A549 (cell line): Measurements from ENCODE around the gene BFSP2. TPM values are rescaled to one million over a fixed set of nuclear protein-coding genes. Genes with fewer than 3 reads are reported as not detected.

ENCODE experiments used
- ATAC-seq, 2 experiments: fragments of 200-7000 bp in 1 of 2; fragments of >200 bp in 1 of 2; cut with Nextera tagmentation in 1 of 2; cut with Tn5 transposase in 1 of 2; 3 replicates each; pipeline versions ENCODE4 v1.8.0 to v1.9.1; 2018 to 2020; ENCODE audit warnings: mild to moderate bottlenecking in 1 of 2, moderate library complexity in 1 of 2
- CTCF ChIA-PET: fragments of 300-600 bp; sonication (Branson Sonifier 250); formaldehyde crosslinking; extraction: SDS; loops from one replicate; lab custom pipeline; 2021; ENCODE audit warnings: antibody characterized with exemption, inconsistent platforms; lab: Yijun Ruan, JAX
- POLR2A ChIA-PET: fragments of 350-600 bp; formaldehyde crosslinking; extraction: SDS; loops from one replicate; lab custom pipeline; 2021; ENCODE audit warnings: antibody characterized with exemption, inconsistent platforms; lab: Yijun Ruan, JAX
- DNase-seq, 2 experiments: peaks; one replicate each; pipeline versions ENCODE4 v3.0.0 to v3.0.0-alpha.2; 2011 to 2016; ENCODE audit warnings: low read depth in 1 of 2, low spot score in 1 of 2
- FAIRE-seq: peaks from 2 replicates; lab custom pipeline; 2011; peaks lifted over from hg19 to GRCh38; lab: Jason Lieb, UNC
- H3K27ac ChIP-seq, 2 experiments: fragments of >200 bp; sonication (Bioruptor Twin); formaldehyde crosslinking; 3 replicates each; pipeline ENCODE4 v1.5.1; 2016 to 2017
- H3K4me1 ChIP-seq: fragments of >200 bp; sonication (Bioruptor Twin); formaldehyde crosslinking; 3 replicates; pipeline ENCODE4 v1.6.1; 2016
- H3K4me2 ChIP-seq: fragments of >200 bp; sonication (Bioruptor Twin); formaldehyde crosslinking; 3 replicates; pipeline ENCODE4 v1.6.1; 2016
- H3K4me3 ChIP-seq: fragments of >200 bp; sonication (Bioruptor Twin); formaldehyde crosslinking; 3 replicates; pipeline ENCODE4 v1.5.1; 2016
- H3K9me3 ChIP-seq: fragments of >200 bp; sonication (Bioruptor Twin); formaldehyde crosslinking; 3 replicates; pipeline ENCODE4 v1.6.1; 2016
- CEBPB ChIP-seq, 2 experiments: fragments of >200 bp in 1 of 2; sonication (Bioruptor Twin) in 1 of 2; formaldehyde crosslinking in 1 of 2; IDR thresholded peaks; 2 replicates each; pipeline ENCODE4 v1.6.1; 2012 to 2016
- EHF ChIP-seq: fragments of 250-450 bp; sonication (Bioruptor Pico); IDR thresholded peaks from 2 replicates; pipeline ENCODE4 v1.5.0; 2020; ENCODE audit warnings: mild to moderate bottlenecking
- FOSB ChIP-seq: fragments of 250-450 bp; sonication (Bioruptor Pico); IDR thresholded peaks from 2 replicates; pipeline ENCODE4 v1.5.0; 2020; ENCODE audit warnings: mild to moderate bottlenecking, moderate library complexity
- GATA3 ChIP-seq: IDR thresholded peaks from 2 replicates; pipeline ENCODE4 v1.6.1; 2012; ENCODE audit warnings: borderline replicate concordance
- HOXA7 ChIP-seq: fragments of 250-450 bp; sonication (Bioruptor Pico); IDR thresholded peaks from 2 replicates; pipeline ENCODE4 v1.5.0; 2020; ENCODE audit warnings: mild to moderate bottlenecking, moderate library complexity
- HOXB13 ChIP-seq: fragments of 250-450 bp; sonication (Bioruptor Pico); IDR thresholded peaks from 2 replicates; pipeline ENCODE4 v1.5.0; 2020; ENCODE audit warnings: low read depth, mild to moderate bottlenecking, moderate library complexity
- HOXB5 ChIP-seq: fragments of 250-450 bp; sonication (Bioruptor Pico); IDR thresholded peaks from 2 replicates; pipeline ENCODE4 v1.5.0; 2020; ENCODE audit warnings: mild to moderate bottlenecking, moderate library complexity
- JUNB ChIP-seq: fragments of >200 bp; sonication (Bioruptor Twin); formaldehyde crosslinking; IDR thresholded peaks from 2 replicates; pipeline ENCODE4 v1.6.1; 2016
- KDM1A ChIP-seq: fragments of 200-600 bp; sonication (generic); IDR thresholded peaks from 2 replicates; pipeline ENCODE4 v1.6.1; 2016; ENCODE audit warnings: low read depth, mild to moderate bottlenecking
- MAFK ChIP-seq: fragments of 450-650 bp; IDR thresholded peaks from 2 replicates; pipeline ENCODE4 v1.6.1; 2014; ENCODE audit not compliant: partially characterized antibody
- MYC ChIP-seq: IDR thresholded peaks from 2 replicates; pipeline ENCODE4 v1.6.1; 2012; ENCODE audit warnings: mild to moderate bottlenecking, inconsistent platforms, low read length, improper control_type of control experiment, borderline replicate concordance
- POLR2A ChIP-seq: IDR thresholded peaks from 2 replicates; pipeline ENCODE4 v1.6.1; 2012; ENCODE audit warnings: mild to moderate bottlenecking, low read length
- RAD21 ChIP-seq, 2 experiments: fragments of >200 bp in 1 of 2; sonication (Bioruptor Twin) in 1 of 2; formaldehyde crosslinking in 1 of 2; IDR thresholded peaks in 1 of 2; conservative IDR thresholded peaks in 1 of 2; 2 replicates in 1 of 2; 3 replicates in 1 of 2; pipeline ENCODE4 v1.6.1; 2012 to 2018; ENCODE audit warnings: inconsistent platforms in 1 of 2
- RARB ChIP-seq: fragments of 250-450 bp; sonication (Bioruptor Pico); IDR thresholded peaks from 2 replicates; pipeline ENCODE4 v1.8.0; 2021; ENCODE audit warnings: mild to moderate bottlenecking, moderate library complexity
- RFX5 ChIP-seq: fragments of 450-650 bp; IDR thresholded peaks from 2 replicates; pipeline ENCODE4 v1.7.1; 2014; ENCODE audit warnings: antibody characterized with exemption, mild to moderate bottlenecking, moderate library complexity
- SMC3 ChIP-seq: fragments of >200 bp; sonication (Bioruptor Twin); formaldehyde crosslinking; IDR thresholded peaks from 3 replicates; pipeline ENCODE4 v1.6.1; 2018; ENCODE audit warnings: inconsistent platforms
- ZFP36 ChIP-seq: fragments of 450-650 bp; IDR thresholded peaks from 2 replicates; pipeline ENCODE4 v1.6.1; 2014; ENCODE audit warnings: borderline replicate concordance; ENCODE audit not compliant: partially characterized antibody
- WGBS: methylation state at CpG from one replicate; pipeline ENCODE4 v1.1.6; 2017; ENCODE audit errors: missing lambda C conversion rate; 5-methylcytosine and 5-hydroxymethylcytosine counted together
- polyA plus RNA-seq, 4 experiments: library from polyadenylated mRNA; depleted of rRNA in 3 of 4; stranded (reverse); fragments of >200 nt; fragmentation: RNase III in 1 of 4; extraction: RNeasy Plus Mini Kit Qiagen cat#74134 plus additional on column Dnase treatment in 1 of 4; gene quantifications; 2 replicates in 3 of 4; 3 replicates in 1 of 4; pipeline ENCODE4 v1.2.3, GENCODE V29; 2011 to 2017
- TF ChIP-seq, protein P1 (sequence below): IDR thresholded peaks from 2 replicates; pipeline ENCODE4 v1.6.1; 2012; ENCODE audit warnings: low read depth, borderline replicate concordance
- TF ChIP-seq, protein P2 (sequence below): fragments of 150-350 bp; IDR thresholded peaks from 2 replicates; pipeline ENCODE4 v1.6.1; 2014; ENCODE audit warnings: low read depth, mild to moderate bottlenecking, low read length
- TF ChIP-seq, protein P3 (sequence below): fragments of 250-450 bp; sonication (Bioruptor Pico); IDR thresholded peaks from 2 replicates; pipeline ENCODE4 v1.5.0; 2020; ENCODE audit warnings: low read depth, mild to moderate bottlenecking, moderate library complexity
- TF ChIP-seq, protein P4 (sequence below): fragments of >200 bp; sonication (Bioruptor Twin); formaldehyde crosslinking; IDR thresholded peaks from 3 replicates; pipeline ENCODE4 v1.5.1; 2016
- TF ChIP-seq, protein P5 (sequence below): fragments of >200 bp; sonication (Bioruptor Twin); formaldehyde crosslinking; IDR thresholded peaks from 2 replicates; pipeline ENCODE4 v1.6.1; 2016

The BFSP2 gene
- polyA plus RNA-seq, 2 of the 4 experiments (the other 2 are of a cell fraction): 0.18 TPM; not detected in 1

DNA sequence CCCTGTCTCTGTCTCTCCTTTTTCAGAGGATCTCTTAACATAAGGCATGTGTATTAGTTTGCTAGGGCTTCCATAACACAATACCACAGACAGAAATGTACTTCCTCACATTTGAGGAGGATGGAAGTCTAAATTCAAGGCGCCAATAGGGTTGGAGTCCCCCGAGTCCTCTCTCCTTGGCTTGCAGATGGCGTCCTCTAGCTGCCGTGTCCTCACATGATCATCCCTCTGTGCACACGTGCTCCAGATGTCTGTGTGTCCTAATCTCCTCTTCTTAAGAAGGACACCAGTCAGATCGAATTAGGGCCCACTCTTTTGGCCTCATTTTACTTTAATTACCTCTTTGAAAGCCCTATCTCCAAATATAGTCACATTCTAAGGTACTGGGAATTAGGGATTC, 23.0 kb upstream of the BFSP2 start:
- 17% methylated on average over 6 of the region's 6 CpGs for WGBS
- CTCF ChIA-PET: interaction anchor here (1.0 to 2.1 kb wide), 5 partner anchors 9 to 646 kb away, joined by 3 to 9 read pairs (median 5); no protein-coding TSS in a partner anchor
- TF ChIP-seq POLR2A: no peak
- TF ChIP-seq, protein P1, sequence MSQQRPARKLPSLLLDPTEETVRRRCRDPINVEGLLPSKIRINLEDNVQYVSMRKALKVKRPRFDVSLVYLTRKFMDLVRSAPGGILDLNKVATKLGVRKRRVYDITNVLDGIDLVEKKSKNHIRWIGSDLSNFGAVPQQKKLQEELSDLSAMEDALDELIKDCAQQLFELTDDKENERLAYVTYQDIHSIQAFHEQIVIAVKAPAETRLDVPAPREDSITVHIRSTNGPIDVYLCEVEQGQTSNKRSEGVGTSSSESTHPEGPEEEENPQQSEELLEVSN: no peak
- TF ChIP-seq MYC: no peak
- TF ChIP-seq, protein P2, sequence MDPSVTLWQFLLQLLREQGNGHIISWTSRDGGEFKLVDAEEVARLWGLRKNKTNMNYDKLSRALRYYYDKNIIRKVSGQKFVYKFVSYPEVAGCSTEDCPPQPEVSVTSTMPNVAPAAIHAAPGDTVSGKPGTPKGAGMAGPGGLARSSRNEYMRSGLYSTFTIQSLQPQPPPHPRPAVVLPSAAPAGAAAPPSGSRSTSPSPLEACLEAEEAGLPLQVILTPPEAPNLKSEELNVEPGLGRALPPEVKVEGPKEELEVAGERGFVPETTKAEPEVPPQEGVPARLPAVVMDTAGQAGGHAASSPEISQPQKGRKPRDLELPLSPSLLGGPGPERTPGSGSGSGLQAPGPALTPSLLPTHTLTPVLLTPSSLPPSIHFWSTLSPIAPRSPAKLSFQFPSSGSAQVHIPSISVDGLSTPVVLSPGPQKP: no peak
- TF ChIP-seq JUNB: no peak
- no peak for TF ChIP-seq MAFK
- TF ChIP-seq, protein P3, sequence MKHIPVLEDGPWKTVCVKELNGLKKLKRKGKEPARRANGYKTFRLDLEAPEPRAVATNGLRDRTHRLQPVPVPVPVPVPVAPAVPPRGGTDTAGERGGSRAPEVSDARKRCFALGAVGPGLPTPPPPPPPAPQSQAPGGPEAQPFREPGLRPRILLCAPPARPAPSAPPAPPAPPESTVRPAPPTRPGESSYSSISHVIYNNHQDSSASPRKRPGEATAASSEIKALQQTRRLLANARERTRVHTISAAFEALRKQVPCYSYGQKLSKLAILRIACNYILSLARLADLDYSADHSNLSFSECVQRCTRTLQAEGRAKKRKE (CRISPR knock-in tag): no peak
- TF ChIP-seq HOXA7: no peak
- TF ChIP-seq, protein P4, sequence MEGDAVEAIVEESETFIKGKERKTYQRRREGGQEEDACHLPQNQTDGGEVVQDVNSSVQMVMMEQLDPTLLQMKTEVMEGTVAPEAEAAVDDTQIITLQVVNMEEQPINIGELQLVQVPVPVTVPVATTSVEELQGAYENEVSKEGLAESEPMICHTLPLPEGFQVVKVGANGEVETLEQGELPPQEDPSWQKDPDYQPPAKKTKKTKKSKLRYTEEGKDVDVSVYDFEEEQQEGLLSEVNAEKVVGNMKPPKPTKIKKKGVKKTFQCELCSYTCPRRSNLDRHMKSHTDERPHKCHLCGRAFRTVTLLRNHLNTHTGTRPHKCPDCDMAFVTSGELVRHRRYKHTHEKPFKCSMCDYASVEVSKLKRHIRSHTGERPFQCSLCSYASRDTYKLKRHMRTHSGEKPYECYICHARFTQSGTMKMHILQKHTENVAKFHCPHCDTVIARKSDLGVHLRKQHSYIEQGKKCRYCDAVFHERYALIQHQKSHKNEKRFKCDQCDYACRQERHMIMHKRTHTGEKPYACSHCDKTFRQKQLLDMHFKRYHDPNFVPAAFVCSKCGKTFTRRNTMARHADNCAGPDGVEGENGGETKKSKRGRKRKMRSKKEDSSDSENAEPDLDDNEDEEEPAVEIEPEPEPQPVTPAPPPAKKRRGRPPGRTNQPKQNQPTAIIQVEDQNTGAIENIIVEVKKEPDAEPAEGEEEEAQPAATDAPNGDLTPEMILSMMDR: no peak
- TF ChIP-seq KDM1A: no peak
- no peak for TF ChIP-seq RARB (CRISPR knock-in tag)
- TF ChIP-seq, protein P5, sequence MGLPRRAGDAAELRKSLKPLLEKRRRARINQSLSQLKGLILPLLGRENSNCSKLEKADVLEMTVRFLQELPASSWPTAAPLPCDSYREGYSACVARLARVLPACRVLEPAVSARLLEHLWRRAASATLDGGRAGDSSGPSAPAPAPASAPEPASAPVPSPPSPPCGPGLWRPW: no peak
- no peak for TF ChIP-seq HOXB5 (CRISPR knock-in tag)
- TF ChIP-seq RAD21 (conservative IDR thresholded peaks at IDR 0.05 in 1 of 2, IDR thresholded peaks at IDR 0.05 in 1 of 2): no peak
- no peak for TF ChIP-seq RFX5
- no peak for TF ChIP-seq GATA3
- TF ChIP-seq FOSB: no peak
- no peak for TF ChIP-seq EHF (CRISPR knock-in tag)
- TF ChIP-seq ZFP36: no peak
- H3K9me3 ChIP-seq: no peaks in the 10 kb centered on the region
- H3K4me1 ChIP-seq: no peaks in the 10 kb centered on the region
- no peak overlapping the region for H3K27ac ChIP-seq
- peak in 1 of 2 experiments; percentile 6 for DNase-seq
- no peak overlapping the region for H3K4me3 ChIP-seq
- POLR2A ChIA-PET: no interaction called here
- no peak for ATAC-seq
- H3K4me2 ChIP-seq: no peak overlapping the region
- no peak for FAIRE-seq

DNA sequence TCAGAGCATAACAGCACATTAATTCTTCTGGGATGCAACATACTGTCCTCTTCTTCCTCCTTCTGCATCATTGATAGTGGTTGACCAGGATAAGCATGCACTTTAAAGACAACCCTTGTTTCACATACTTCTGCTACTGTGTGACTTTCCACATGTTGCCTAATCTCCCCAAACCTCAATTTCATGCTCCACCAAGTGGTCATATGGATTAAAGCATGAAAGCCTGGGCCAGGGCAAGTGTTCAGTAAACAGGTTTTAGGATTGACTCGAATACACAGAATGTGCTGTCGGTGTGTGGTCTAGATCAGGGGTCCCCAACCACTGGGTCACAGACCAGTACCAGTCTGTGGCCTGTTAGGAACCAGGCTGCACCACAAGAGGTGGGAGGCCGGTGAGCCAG, 22.5 kb upstream of the BFSP2 start:
- ATAC-seq: peak; percentile 78 to 82
- TF ChIP-seq CEBPB (IDR thresholded peaks at IDR 0.05) (peak in 1 of 2 experiments; percentile 50; a peak in 2 of 4 replicates), SMC3 (peak; percentile 35; the same call in 1 of the 3 replicates), RAD21 (conservative IDR thresholded peaks at IDR 0.05 in 1 of 2, IDR thresholded peaks at IDR 0.05 in 1 of 2) (peak in 1 of 2 experiments; percentile 44; a peak in 2 of 5 replicates), HOXB13 (CRISPR knock-in tag) (no peak)
- TF ChIP-seq, protein P4: peak; percentile 26; the same call in 2 of the 3 replicates
- TF ChIP-seq, all 56 proteins: peak for 4
- WGBS: 20% methylated on average over 1 of the region's 3 CpGs
- Histone ChIP-seq H3K4me1 (no peaks in the 10 kb centered on the region), H3K9me3 (no peaks in the 10 kb centered on the region), H3K4me2 (no peak overlapping the region), H3K27ac (no peak overlapping the region), H3K4me3 (no peak overlapping the region)
- DNase-seq (peak; percentile 24 to 27), FAIRE-seq (no peak)
- POLR2A ChIA-PET: no interaction called here
- CTCF ChIA-PET: interaction anchor here (1.0 to 2.1 kb wide), 6 partner anchors 10 to 652 kb away, joined by 3 to 9 read pairs (median 4); no protein-coding TSS in a partner anchor
